ENCODE results near the gene NBPF20. TPM values are rescaled to one million over a fixed set of nuclear protein-coding genes. Genes with fewer than 3 reads are reported as not detected.
"Not testable (repeated sequence)": the region's sequence is repeated elsewhere in the genome, so short reads cannot be mapped to it uniquely, and the experiment has no call there.

The NBPF20 gene, protein sequence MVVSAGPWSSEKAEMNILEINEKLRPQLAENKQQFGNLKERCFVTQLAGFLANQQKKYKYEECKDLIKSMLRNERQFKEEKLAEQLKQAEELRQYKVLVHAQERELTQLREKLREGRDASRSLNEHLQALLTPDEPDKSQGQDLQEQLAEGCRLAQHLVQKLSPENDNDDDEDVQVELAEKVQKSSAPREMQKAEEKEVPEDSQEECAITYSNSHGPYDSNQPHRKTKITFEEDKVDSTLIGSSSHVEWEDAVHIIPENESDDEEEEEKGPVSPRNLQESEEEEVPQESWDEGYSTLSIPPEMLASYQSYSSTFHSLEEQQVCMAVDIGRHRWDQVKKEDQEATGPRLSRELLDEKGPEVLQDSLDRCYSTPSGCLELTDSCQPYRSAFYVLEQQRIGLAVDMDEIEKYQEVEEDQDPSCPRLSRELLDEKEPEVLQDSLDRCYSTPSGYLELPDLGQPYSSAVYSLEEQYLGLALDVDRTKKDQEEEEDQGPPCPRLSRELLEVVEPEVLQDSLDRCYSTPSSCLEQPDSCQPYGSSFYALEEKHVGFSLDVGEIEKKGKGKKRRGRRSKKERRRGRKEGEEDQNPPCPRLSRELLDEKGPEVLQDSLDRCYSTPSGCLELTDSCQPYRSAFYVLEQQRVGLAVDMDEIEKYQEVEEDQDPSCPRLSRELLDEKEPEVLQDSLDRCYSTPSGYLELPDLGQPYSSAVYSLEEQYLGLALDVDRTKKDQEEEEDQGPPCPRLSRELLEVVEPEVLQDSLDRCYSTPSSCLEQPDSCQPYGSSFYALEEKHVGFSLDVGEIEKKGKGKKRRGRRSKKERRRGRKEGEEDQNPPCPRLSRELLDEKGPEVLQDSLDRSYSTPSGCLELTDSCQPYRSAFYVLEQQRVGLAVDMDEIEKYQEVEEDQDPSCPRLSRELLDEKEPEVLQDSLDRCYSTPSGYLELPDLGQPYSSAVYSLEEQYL (N-terminal part only)
- total RNA-seq = 9.4 TPM
- polyA plus RNA-seq (ENCODE audit: insufficient read depth in 1 of 8, insufficient read length in 8 of 8, low replicate concordance in 1 of 8) = 1 to 10 TPM; 3.1 to 5.8 (median 4.2) TPM
- long read RNA-seq, donor 1, partial matches to known transcripts = 6 of 6 reads
- long read RNA-seq, donor 1, other reads (novel, unspliced or antisense) = 0 of 6 reads
- long read RNA-seq, donor 2 = 0 reads
- long read RNA-seq, donor 3 = 0 reads
- long read RNA-seq, donor 4 = 0 reads
- long read RNA-seq, donor 5 = 0 reads
- long read RNA-seq, donor 6 = 0 reads
- long read RNA-seq, donor 7 = 0 reads
- long read RNA-seq, donor 8 = 0 reads
- long read RNA-seq, donor 9 = 0 reads
- long read RNA-seq, donor 10 = 0 reads
- long read RNA-seq, donor 11 = 0 reads

DNA sequence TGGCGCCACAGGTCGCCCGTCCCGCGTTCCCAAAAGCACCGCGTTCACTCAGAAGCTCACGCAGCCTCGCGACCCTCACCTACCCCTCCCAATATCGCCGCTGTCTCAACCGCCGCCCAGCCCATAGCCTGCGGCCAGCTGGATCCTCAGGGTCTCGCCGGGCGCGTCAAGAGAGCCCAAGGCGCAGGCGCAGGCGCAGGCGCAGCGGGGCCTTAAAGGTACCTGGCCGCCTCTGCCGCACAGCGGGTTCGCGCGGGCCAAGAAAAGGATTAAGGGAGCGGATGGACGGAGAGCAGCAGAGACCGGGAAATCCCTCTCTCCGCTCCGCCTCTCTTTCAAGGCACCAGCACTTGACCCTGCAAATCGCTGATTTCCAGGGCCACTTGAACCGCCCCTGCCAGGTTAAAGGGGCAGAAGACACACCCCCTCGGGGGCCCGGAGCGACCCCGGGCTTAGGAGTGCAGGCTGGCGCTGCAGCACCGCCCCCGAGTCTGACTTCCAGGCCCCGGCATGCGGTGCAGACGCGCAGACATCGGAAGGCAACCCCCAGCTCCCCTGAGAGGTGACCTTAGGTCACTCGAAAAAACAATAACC, at the start of gene NBPF20:
NBPF20 (minus strand) TSS at position 168 of the 594 bp plus-strand sequence. CDS start 20,331 bp downstream, outside the sequence.
- Histone ChIP-seq H3K4me1 (ENCODE audit: control insufficient read depth, insufficient read depth, low read length) (no peaks in the 10 kb centered on the region), H3K27me3 (ENCODE audit: control insufficient read depth, insufficient read depth, low read length) (peaks cover 9% of the 10 kb centered on the region), H3K27ac (ENCODE audit: low read length) (peak within 1 kb of the TSS; percentile 51), H3K36me3 (ENCODE audit: control insufficient read depth, insufficient read depth, low read length) (no peaks in the 10 kb centered on the region), H3K9me3 (replicated peaks; ENCODE audit: control insufficient read depth, low read depth, low read length) (peaks cover 4% of the 10 kb centered on the region), H3K4me3 (ENCODE audit: low read length) (peak within 1 kb of the TSS; percentile 52)
- under 1% methylated on average over 21 of the region's 50 CpGs for WGBS (ENCODE audit: insufficient coverage)
- peak; percentile 85 for DNase-seq

- H3K9me3 ChIP-seq (replicated peaks; ENCODE audit: control insufficient read depth, low read depth, low read length); H3K27ac ChIP-seq (ENCODE audit: low read length); DNase-seq; H3K4me1 ChIP-seq (ENCODE audit: control insufficient read depth, insufficient read depth, low read length); H3K36me3 ChIP-seq (ENCODE audit: control insufficient read depth, insufficient read depth, low read length); H3K4me3 ChIP-seq (ENCODE audit: low read length): not testable (repeated sequence)
- WGBS (ENCODE audit: insufficient coverage) = no CpG with 5 or more reads among the region's 8 CpGs
- H3K27me3 ChIP-seq (ENCODE audit: control insufficient read depth, insufficient read depth, low read length) = peaks cover 13% of the 10 kb centered on the region
These were observed 49.5 kb upstream of the NBPF20 start for GRCh38 chr1:145474837-145475368.

GRCh38 chr1:145472731-145473130, 47.3 kb upstream of the NBPF20 start:
- no CpG with 5 or more reads among the region's 2 CpGs for WGBS (ENCODE audit: insufficient coverage)
- H3K4me1 ChIP-seq (ENCODE audit: control insufficient read depth, insufficient read depth, low read length); DNase-seq; H3K36me3 ChIP-seq (ENCODE audit: control insufficient read depth, insufficient read depth, low read length); H3K27ac ChIP-seq (ENCODE audit: low read length); H3K4me3 ChIP-seq (ENCODE audit: low read length); H3K9me3 ChIP-seq (replicated peaks; ENCODE audit: control insufficient read depth, low read depth, low read length): not testable (repeated sequence)
- H3K27me3 ChIP-seq (ENCODE audit: control insufficient read depth, insufficient read depth, low read length) = peaks cover 13% of the 10 kb centered on the region

GRCh38 chr1:145471365-145471764, 46.0 kb upstream of the NBPF20 start:
- H3K4me1 ChIP-seq (ENCODE audit: control insufficient read depth, insufficient read depth, low read length); H3K36me3 ChIP-seq (ENCODE audit: control insufficient read depth, insufficient read depth, low read length); H3K27ac ChIP-seq (ENCODE audit: low read length); DNase-seq; H3K9me3 ChIP-seq (replicated peaks; ENCODE audit: control insufficient read depth, low read depth, low read length); H3K4me3 ChIP-seq (ENCODE audit: low read length): not testable (repeated sequence)
- 57% methylated on average over 1 of the region's 6 CpGs for WGBS (ENCODE audit: insufficient coverage)
- H3K27me3 ChIP-seq (ENCODE audit: control insufficient read depth, insufficient read depth, low read length) = peaks cover 13% of the 10 kb centered on the region

DNA sequence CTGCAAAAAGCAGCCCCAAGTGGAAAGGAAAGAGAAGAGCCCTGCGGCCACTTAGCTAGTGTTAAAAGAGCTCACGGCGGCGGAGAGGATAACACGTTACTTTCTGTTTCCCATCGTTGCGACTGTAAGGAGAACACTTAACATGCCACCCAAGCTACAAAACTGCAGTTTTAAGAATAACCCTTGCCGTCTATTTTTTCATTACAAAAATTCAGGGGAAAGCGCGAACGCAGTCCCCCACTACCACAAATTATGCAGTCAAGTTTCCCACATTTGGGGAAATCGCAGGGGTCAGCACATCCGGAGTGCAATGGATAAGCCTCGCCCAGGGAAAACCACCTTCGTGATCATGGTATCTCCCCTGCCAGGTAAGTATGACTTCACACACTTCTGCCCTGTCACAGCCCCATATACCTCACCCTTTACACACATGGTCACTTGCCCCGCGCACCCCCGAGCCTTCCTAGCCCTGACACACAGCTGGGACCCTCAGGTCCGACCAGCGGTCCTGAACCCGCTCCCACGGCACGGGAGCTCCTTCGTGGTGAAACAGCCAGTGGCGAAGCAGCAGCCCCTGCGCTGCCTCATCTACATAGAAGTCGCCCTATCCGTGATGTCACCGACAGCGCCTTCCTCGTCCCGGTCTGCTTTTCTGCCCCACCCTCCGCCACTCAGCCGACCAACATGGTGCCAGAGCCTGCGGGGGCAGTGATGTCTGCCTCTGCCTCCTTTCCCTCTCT, 40.2 kb upstream of the NBPF20 start:
- peaks cover 11% of the 10 kb centered on the region for H3K27me3 ChIP-seq (ENCODE audit: control insufficient read depth, insufficient read depth, low read length)
- peak; percentile 57 for DNase-seq
- not testable (repeated sequence) for H3K9me3 ChIP-seq (replicated peaks; ENCODE audit: control insufficient read depth, low read depth, low read length); H3K4me1 ChIP-seq (ENCODE audit: control insufficient read depth, insufficient read depth, low read length); H3K27ac ChIP-seq (ENCODE audit: low read length); H3K36me3 ChIP-seq (ENCODE audit: control insufficient read depth, insufficient read depth, low read length)
- peak overlapping the region; percentile 21 for H3K4me3 ChIP-seq (ENCODE audit: low read length)
- 0% methylated on average over 8 of the region's 35 CpGs for whole genome bisulfite sequencing (ENCODE audit: insufficient coverage)

DNA sequence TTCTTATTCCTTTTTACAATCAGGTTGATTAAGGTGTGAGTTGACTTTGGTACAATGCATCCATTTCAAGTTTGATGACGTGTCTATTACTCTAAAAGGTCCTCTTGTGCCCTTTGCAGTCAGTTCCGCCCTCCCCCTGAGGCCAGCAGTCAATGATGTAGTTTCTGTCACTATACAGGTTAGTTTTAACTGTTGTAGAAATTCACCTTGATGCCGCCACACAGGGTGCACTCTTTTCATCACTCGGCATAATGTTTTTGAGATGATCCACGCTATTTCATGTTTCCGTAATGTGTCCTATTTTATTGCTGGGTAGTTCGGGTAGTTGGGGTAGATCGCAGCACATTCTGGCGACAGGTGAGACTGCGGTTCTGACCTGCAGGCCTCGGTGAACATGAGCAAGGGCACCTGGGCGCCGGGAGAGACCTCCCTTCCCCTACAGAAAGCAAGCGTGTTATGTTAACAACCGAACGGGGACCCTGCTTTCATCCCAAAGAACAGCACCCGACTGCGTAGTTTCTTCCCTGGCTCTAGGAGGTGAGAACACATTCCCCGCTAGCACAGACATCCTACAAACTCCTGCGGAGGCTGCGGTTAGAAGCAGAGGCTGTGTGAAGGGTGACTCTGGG, 39.4 kb upstream of the NBPF20 start:
- not testable (repeated sequence) for H3K4me1 ChIP-seq (ENCODE audit: control insufficient read depth, insufficient read depth, low read length); DNase-seq
- no CpG with 5 or more reads among the region's 21 CpGs for WGBS (ENCODE audit: insufficient coverage)

GRCh38 chr1:145464017-145464416, 38.6 kb upstream of the NBPF20 start:
- WGBS (ENCODE audit: insufficient coverage) = no CpG with 5 or more reads among the region's 2 CpGs

More for the DNA sequence above, 39.4 kb upstream of the NBPF20 start:
- not testable (repeated sequence) for H3K4me3 ChIP-seq (ENCODE audit: low read length); H3K36me3 ChIP-seq (ENCODE audit: control insufficient read depth, insufficient read depth, low read length); H3K9me3 ChIP-seq (replicated peaks; ENCODE audit: control insufficient read depth, low read depth, low read length); H3K27ac ChIP-seq (ENCODE audit: low read length)
- peaks cover 11% of the 10 kb centered on the region for H3K27me3 ChIP-seq (ENCODE audit: control insufficient read depth, insufficient read depth, low read length)

DNA sequence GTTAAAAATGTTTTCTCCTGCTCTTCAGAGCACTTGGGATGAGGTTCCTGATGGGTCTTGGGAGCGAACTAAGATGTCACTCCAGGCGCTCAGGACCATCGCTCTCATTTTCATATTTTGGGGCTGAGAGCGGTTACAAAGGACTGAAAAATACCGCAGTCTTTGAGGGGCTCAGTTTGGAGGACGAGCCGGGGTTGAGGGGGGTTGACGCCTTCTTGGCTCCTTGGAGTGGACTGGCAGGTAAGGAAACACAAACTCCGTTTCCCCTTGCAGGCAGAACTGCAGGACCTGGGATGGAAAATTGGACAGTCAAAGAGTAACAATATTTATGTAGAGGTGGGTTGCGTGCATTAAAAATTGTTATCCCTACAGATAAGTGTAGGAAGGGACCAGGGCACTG, 35.3 kb upstream of the NBPF20 start:
- H3K27ac ChIP-seq (ENCODE audit: low read length); H3K9me3 ChIP-seq (replicated peaks; ENCODE audit: control insufficient read depth, low read depth, low read length); H3K4me3 ChIP-seq (ENCODE audit: low read length); H3K4me1 ChIP-seq (ENCODE audit: control insufficient read depth, insufficient read depth, low read length); DNase-seq; H3K36me3 ChIP-seq (ENCODE audit: control insufficient read depth, insufficient read depth, low read length): not testable (repeated sequence)
- WGBS (ENCODE audit: insufficient coverage) = 39% methylated on average over 6 of the region's 10 CpGs
- H3K27me3 ChIP-seq (ENCODE audit: control insufficient read depth, insufficient read depth, low read length) = peaks cover 12% of the 10 kb centered on the region

More at GRCh38 chr1:145464017-145464416, 38.6 kb upstream of the NBPF20 start:
- H3K4me1 ChIP-seq (ENCODE audit: control insufficient read depth, insufficient read depth, low read length); DNase-seq; H3K27ac ChIP-seq (ENCODE audit: low read length); H3K4me3 ChIP-seq (ENCODE audit: low read length); H3K9me3 ChIP-seq (replicated peaks; ENCODE audit: control insufficient read depth, low read depth, low read length); H3K36me3 ChIP-seq (ENCODE audit: control insufficient read depth, insufficient read depth, low read length): not testable (repeated sequence)
- peaks cover 11% of the 10 kb centered on the region for H3K27me3 ChIP-seq (ENCODE audit: control insufficient read depth, insufficient read depth, low read length)
